GM23248 (cell line): ENCODE data around the gene CYP4A11.
"Not testable (repeated sequence)": the region's sequence is repeated elsewhere in the genome, so short reads cannot be mapped to it uniquely, and the experiment has no call there.

ENCODE experiments used
- EZH2 ChIP-seq: fragments of 200-600 bp; sonication (generic); IDR thresholded peaks from 2 replicates; pipeline ENCODE4 v1.6.1; 2018; ENCODE audit warnings: antibody characterized with exemption, mild to moderate bottlenecking; ENCODE audit not compliant: insufficient read depth, poor library complexity, severe bottlenecking
- EZH2phosphoT487 ChIP-seq: fragments of 200-600 bp; sonication (generic); IDR thresholded peaks from 2 replicates; pipeline ENCODE4 v1.6.1; 2018; ENCODE audit warnings: antibody characterized with exemption, moderate library complexity, mild to moderate bottlenecking, low read depth; ENCODE audit not compliant: insufficient read depth

DNA sequence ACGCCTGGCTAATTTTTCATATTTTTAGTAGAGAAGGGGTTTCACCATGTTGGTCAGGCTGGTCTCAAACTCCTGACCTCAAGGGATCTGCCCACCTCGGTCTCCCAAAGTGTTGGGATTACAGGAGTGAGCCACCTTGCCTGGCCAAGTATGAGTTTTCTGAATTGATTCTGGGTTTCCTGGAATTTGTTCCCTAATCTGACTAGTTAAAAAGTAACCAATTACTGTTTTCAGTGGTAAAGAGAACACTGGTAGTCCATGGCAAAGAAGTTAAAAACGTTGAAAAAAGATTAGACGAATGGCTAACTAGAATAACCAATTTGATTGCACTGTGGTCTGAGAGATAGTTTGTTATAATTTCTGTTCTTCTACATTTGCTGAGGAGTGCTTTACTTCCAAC is 21.0 kb upstream of the CYP4A11 start:
- TF ChIP-seq EZH2, EZH2phosphoT487: not testable (repeated sequence)
